Sigmoid colon (tissue), 7 donors: ENCODE measurements around the gene ITPK1. TPM values are rescaled to one million over a fixed set of nuclear protein-coding genes. Genes with fewer than 3 reads are reported as not detected.

ENCODE experiments used
- DNase-seq: peaks from one replicate; pipeline ENCODE4 v3.0.0-alpha.2; 2019
- H3K27ac ChIP-seq, 4 donors: fragments of 200-600 bp; sonication (generic); one replicate each; pipeline ENCODE4 v1.5.1; 2016 to 2019; ENCODE audit warnings: mild to moderate bottlenecking in 1 of 4
- H3K27me3 ChIP-seq, 3 donors: fragments of 200-600 bp; sonication (generic); one replicate each; pipeline ENCODE4 v1.5.1; 2019; ENCODE audit warnings: mild to moderate bottlenecking in 1 of 3
- H3K36me3 ChIP-seq, 4 donors: fragments of 200-600 bp; sonication (generic); one replicate each; pipeline ENCODE4 v1.5.1; 2016 to 2019
- H3K4me1 ChIP-seq, 4 donors: fragments of 200-600 bp; sonication (generic); one replicate each; pipeline ENCODE4 v1.5.1; 2017 to 2019
- H3K4me3 ChIP-seq, 4 donors: fragments of 200-600 bp; sonication (generic); one replicate each; pipeline ENCODE4 v1.5.1; 2017 to 2019; ENCODE audit warnings: mild to moderate bottlenecking in 2 of 4, moderate library complexity in 1 of 4
- H3K9me3 ChIP-seq, 4 donors: fragments of 200-600 bp in 3 of 4; sonication (generic) in 3 of 4; one replicate each; pipeline versions ENCODE4 v1.5.1 to v1.6.1; 2013 to 2019
- EP300 ChIP-seq, 4 donors: sonication (generic); formaldehyde crosslinking; IDR thresholded peaks; one replicate each; pipeline ENCODE4 v1.6.1; 2017; ENCODE audit warnings: antibody characterized with exemption in 4 of 4
- POLR2A ChIP-seq, 2 donors: fragments of 450-650 bp; IDR thresholded peaks; one replicate each; pipeline ENCODE4 v1.6.1; 2016; ENCODE audit warnings: antibody characterized with exemption in 2 of 2, mild to moderate bottlenecking in 2 of 2, moderate library complexity in 2 of 2
- POLR2AphosphoS5 ChIP-seq, 4 donors: sonication (generic); formaldehyde crosslinking; IDR thresholded peaks; one replicate each; pipeline ENCODE4 v1.6.1; 2017; ENCODE audit warnings: antibody characterized with exemption in 4 of 4
- WGBS, 2 donors: extraction: QIAGEN DNeasy Blood & Tissue Kit; methylation state at CpG; one replicate each; pipeline ENCODE4 v1.1.7; 2013; 5-methylcytosine and 5-hydroxymethylcytosine counted together
- intact Hi-C: fragments of 100-400 bp; cut with DNase I; formaldehyde crosslinking; loops from one replicate; pipeline ENCODE4 v1.15.1; 2023
- polyA plus RNA-seq, 3 donors: library from polyadenylated mRNA; stranded (reverse); fragments of 200-250 nt; gene quantifications; one replicate each; pipeline ENCODE4 v1.2.3, GENCODE V29; 2013
- total RNA-seq, 4 donors: library from RNA; depleted of rRNA; stranded (reverse); fragments of >200 nt; gene quantifications; one replicate each; pipeline ENCODE4 v1.1.0, GENCODE V29; 2016
- TF ChIP-seq, protein P1 (sequence below), 4 experiments: fragments of 450-650 bp in 3 of 4; fragments of 200-600 bp in 1 of 4; IDR thresholded peaks; one replicate each; pipeline ENCODE4 v1.5.1; 2016 to 2019; ENCODE audit warnings: antibody characterized with exemption in 4 of 4, mild to moderate bottlenecking in 3 of 4, moderate library complexity in 2 of 4
- donor health status: healthy with polysubstance abuse.
- donor health status: Bipolar disorder and iron deficiency.
- donor health status: healthy.

ITPK1 gene
- total and polyA plus RNA-seq, 7 donors = 39.8 to 75.4 (median 61.8) TPM

DNA sequence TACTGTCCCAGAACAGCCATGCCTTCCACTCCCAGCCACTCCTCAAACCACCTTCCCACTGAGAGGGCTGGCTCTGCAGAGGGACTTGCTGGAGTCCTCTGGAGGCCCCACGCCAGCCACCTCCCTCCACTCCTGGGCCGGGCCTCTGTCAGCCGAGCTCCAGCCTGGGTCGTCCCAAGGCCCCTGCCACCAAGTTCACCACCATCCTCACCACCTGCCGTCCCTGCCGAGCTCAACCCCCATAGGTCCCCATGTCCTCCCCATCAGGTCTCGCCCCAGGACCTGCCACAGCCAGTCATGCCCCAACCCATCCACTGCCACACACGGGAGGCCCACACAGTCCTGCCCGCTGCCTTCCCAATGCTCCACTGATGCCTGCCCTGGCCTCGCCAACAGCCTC lies 39.0 kb downstream of the ITPK1 start:
- no peaks in the 10 kb centered on the region for H3K27me3 ChIP-seq
- TF ChIP-seq POLR2AphosphoS5 (IDR thresholded peaks at IDR 0.05) = no peak
- TF ChIP-seq POLR2A (IDR thresholded peaks at IDR 0.05) = no peak
- TF ChIP-seq EP300 (IDR thresholded peaks at IDR 0.05) = no peak
- TF ChIP-seq, protein P1, sequence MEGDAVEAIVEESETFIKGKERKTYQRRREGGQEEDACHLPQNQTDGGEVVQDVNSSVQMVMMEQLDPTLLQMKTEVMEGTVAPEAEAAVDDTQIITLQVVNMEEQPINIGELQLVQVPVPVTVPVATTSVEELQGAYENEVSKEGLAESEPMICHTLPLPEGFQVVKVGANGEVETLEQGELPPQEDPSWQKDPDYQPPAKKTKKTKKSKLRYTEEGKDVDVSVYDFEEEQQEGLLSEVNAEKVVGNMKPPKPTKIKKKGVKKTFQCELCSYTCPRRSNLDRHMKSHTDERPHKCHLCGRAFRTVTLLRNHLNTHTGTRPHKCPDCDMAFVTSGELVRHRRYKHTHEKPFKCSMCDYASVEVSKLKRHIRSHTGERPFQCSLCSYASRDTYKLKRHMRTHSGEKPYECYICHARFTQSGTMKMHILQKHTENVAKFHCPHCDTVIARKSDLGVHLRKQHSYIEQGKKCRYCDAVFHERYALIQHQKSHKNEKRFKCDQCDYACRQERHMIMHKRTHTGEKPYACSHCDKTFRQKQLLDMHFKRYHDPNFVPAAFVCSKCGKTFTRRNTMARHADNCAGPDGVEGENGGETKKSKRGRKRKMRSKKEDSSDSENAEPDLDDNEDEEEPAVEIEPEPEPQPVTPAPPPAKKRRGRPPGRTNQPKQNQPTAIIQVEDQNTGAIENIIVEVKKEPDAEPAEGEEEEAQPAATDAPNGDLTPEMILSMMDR (IDR thresholded peaks at IDR 0.05) = no peak
- DNase-seq = no peak
- no peak overlapping the region for H3K4me3 ChIP-seq
- H3K27ac ChIP-seq = peak overlapping the region in 1 of 4 donors; percentile 2
- WGBS, 2 donors = 92 to 96% methylated on average over 10 of the region's 10 CpGs
- no peaks in the 10 kb centered on the region for H3K36me3 ChIP-seq
- intact Hi-C loops = no loop called here
- peaks cover 0 to 56% (median 48%) of the 10 kb centered on the region in 4 donors for H3K4me1 ChIP-seq
- H3K9me3 ChIP-seq = no peaks in the 10 kb centered on the region

GRCh38 chr14:93075891-93076290 lies 39.8 kb downstream of the ITPK1 start:
- no peak overlapping the region for H3K4me3 ChIP-seq
- H3K9me3 ChIP-seq = no peaks in the 10 kb centered on the region
- no peak overlapping the region for H3K27ac ChIP-seq
- H3K4me1 ChIP-seq = peaks cover 0 to 57% (median 45%) of the 10 kb centered on the region in 4 donors
- DNase-seq = no peak
- intact Hi-C loops = no loop called here
- TF ChIP-seq POLR2AphosphoS5 (IDR thresholded peaks at IDR 0.05) = no peak
- TF ChIP-seq, protein P1 (IDR thresholded peaks at IDR 0.05) = no peak
- TF ChIP-seq POLR2A (IDR thresholded peaks at IDR 0.05) = no peak
- no peak for TF ChIP-seq EP300 (IDR thresholded peaks at IDR 0.05)
- H3K36me3 ChIP-seq = no peaks in the 10 kb centered on the region
- no peaks in the 10 kb centered on the region for H3K27me3 ChIP-seq

- peak overlapping the region; percentile 58 to 68 (median 58) for H3K27ac ChIP-seq
- TF ChIP-seq POLR2A (IDR thresholded peaks at IDR 0.05) (no peak), POLR2AphosphoS5 (IDR thresholded peaks at IDR 0.05) (peak in 1 of 4 donors; percentile 10)
- H3K9me3 ChIP-seq = no peaks in the 10 kb centered on the region
- 46 to 78% methylated on average over 19 of the region's 19 CpGs for WGBS, 2 donors
- intact Hi-C loops = no loop called here
- no peaks in the 10 kb centered on the region for H3K27me3 ChIP-seq
- no peak overlapping the region for H3K4me3 ChIP-seq
- H3K36me3 ChIP-seq = no peaks in the 10 kb centered on the region
- DNase-seq = no peak
- peaks cover 0 to 61% (median 41%) of the 10 kb centered on the region in 4 donors for H3K4me1 ChIP-seq
Observed at GRCh38 chr14:93073910-93074769, 41.6 kb downstream of the ITPK1 start.

DNA sequence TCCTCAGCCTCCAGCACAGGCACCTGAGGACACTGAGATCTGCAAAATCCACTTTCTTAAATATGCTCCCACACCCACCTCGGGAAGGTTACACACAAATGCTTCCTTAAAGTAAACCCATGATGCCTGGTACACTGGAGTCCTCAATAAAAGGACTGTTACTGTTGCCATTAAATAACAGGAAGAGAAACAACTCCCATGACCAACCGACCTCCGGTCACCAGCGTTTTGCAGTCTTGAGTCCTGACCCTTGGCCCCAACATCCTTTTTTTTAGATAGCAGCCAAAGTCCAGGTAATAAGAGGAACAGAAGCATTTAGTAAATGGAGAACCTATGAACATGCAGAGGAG lies 42.4 kb downstream of the ITPK1 start:
- H3K27ac ChIP-seq = peak overlapping the region; percentile 58 to 68 (median 58)
- H3K27me3 ChIP-seq = no peaks in the 10 kb centered on the region
- no peaks in the 10 kb centered on the region for H3K9me3 ChIP-seq
- H3K36me3 ChIP-seq = no peaks in the 10 kb centered on the region
- 8 to 38% methylated on average over 4 of the region's 4 CpGs for WGBS, 2 donors
- DNase-seq = no peak
- intact Hi-C loops = no loop called here
- H3K4me3 ChIP-seq = no peak overlapping the region
- peaks cover 0 to 61% (median 33%) of the 10 kb centered on the region in 4 donors for H3K4me1 ChIP-seq
- TF ChIP-seq, protein P1 (IDR thresholded peaks at IDR 0.05) = no peak
- no peak for TF ChIP-seq POLR2AphosphoS5 (IDR thresholded peaks at IDR 0.05)
- TF ChIP-seq EP300 (IDR thresholded peaks at IDR 0.05) = no peak
- TF ChIP-seq POLR2A (IDR thresholded peaks at IDR 0.05) = no peak

DNA sequence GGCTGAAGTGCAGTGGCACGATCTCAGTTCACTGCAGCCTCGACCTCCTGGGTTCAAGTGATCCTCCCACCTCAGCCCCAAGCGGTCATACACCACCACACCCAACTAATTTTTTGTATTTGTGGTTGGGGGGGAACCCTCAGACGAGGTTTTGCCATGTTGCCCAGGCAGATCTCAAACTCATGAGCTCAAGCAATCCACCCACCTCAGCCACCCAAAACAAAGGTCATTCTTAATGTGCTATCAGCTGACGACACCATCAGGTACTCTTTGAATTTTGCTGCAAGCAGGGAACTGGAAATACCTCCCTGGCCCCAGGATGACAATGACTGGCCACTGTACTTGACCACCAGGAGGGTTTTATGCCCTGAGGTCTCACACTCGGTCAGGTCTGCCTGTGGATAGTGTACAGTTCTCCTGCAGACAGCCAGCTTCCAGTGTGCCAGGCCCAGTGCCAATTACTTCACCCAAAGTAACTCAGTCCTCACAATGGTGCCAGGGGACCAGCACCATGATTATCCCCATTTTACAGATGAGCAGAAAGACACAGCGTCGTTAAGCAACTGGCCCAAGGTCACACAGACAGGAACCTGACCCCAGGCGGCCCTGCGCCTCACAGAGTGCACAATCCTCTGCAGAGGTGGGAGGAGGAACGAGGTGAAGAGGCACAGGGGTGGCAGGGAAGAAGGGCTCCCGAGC lies 42.9 kb downstream of the ITPK1 start:
- peaks cover 0 to 59% (median 28%) of the 10 kb centered on the region in 4 donors for H3K4me1 ChIP-seq
- no peaks in the 10 kb centered on the region for H3K9me3 ChIP-seq
- H3K27ac ChIP-seq = peak overlapping the region; percentile 58 to 68 (median 58)
- intact Hi-C loops = no loop called here
- H3K36me3 ChIP-seq = no peaks in the 10 kb centered on the region
- no peak for DNase-seq
- TF ChIP-seq POLR2AphosphoS5 (IDR thresholded peaks at IDR 0.05) = no peak
- H3K27me3 ChIP-seq = no peaks in the 10 kb centered on the region
- WGBS, 2 donors = 73 to 76% methylated on average over 12 of the region's 12 CpGs
- H3K4me3 ChIP-seq = no peak overlapping the region
